HG03520 (cell line): ENCODE results near the gene ELOVL6.

Experiments used
- ATAC-seq: cut with Tn5 transposase; IDR thresholded peaks from one replicate; pipeline ENCODE4 v1.9.1; 2021; ENCODE audit warnings: mild to moderate bottlenecking, moderate library complexity; ENCODE audit not compliant: unreplicated experiment

Gene ELOVL6

GRCh38 chr4:110129544-110129943 is 68.9 kb downstream of the ELOVL6 start:
- ATAC-seq = no peak

DNA sequence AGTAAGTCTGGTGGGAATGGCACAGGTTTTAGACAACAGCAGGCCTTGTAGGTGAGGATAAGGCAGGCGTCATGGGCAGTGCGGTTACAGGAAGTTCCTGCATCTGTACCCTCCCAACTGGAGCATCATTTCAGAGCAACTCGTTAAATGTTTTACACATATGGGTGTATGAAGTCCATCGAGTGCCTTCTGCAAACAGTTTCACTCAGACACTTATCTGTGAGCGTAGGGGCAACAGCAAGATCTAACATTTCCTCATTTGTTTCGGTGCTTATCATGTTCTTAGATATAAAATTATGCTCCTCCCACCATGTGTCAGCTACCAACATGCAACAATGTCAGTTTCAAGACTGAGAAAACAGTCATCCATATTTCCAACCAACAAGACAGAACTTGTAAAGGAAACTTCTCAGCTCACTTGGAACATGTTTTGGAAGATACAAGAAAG is 69.9 kb downstream of the ELOVL6 start:
- ATAC-seq = no peak

DNA sequence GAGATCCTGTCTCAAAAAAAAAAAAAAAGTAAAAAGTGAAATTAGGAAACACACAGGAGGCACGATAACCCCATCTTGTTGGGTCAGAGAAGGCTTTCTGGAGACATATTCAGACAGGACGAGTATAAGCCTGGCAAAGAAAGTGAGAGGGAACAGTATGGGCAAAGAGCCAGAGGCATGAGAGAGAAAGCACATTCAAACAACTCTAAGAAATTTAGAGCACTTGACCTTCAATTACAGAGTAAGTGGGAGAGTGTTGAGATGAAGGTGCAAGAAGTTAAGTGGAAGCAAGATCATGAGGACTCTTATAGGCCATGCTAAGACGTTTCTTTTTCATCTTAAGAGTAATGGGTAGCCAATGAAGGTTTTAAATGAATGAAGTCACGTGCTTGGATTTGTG is 70.4 kb downstream of the ELOVL6 start:
- ATAC-seq = no peak

- ATAC-seq = no peak
These were observed 73.7 kb downstream of the ELOVL6 start for GRCh38 chr4:110124711-110125110.

DNA sequence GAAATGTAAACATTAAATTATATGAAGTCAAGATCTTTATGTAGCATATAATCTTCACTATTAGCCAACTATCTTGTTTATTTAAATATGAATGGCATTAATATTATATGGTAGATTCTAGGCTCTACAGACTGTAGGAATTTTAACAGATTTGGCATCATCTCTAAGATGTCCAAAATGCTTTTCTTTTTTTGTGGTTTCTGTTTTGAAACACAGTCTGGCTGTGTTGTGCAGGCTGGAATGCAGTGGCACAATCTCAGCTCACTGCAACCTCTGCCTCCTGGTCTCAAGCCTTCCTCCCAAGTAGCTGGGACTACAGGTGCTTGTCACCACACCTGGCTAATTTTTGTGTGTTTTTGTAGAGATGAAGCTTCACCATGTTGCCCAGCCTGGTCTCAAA is 76.2 kb downstream of the ELOVL6 start:
- no peak for ATAC-seq

DNA sequence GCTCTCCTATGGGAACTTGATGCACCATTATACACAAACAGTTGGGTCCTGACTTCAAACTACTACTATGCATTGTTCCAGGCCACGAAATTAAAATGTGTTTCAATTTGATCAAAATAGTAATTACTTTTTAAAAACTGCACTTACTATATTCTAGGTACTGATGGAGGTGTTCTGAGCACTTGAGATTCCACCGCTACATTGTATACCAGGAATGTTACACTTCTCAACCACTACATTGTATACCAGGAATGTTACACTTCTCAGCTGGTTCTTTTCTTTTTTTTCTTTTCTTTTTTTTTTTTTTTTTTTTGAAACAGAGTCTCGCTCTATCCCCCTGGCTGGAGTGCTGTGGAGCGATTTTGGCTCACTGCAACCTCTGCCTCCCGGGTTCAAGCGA is 77.9 kb downstream of the ELOVL6 start:
- ATAC-seq = no peak

DNA sequence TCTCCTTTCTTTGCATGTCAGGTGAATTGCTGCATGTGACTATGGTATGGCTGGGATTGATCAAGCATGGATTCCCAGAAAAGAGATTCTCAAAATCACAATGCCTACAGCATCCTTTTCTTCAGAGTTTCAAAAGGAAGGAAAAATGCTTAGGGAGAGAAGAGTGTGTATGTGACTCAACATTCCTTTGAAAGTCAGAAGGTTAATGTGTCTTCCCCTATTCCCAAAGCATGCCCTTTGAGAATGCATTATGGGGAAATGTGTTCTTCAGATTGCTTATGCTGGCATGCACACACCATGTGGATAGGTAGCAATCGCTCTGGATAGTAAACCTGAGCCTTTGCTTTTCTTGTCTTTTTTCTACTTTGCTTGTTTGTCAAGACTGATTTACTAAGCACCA is 78.5 kb downstream of the ELOVL6 start:
- ATAC-seq = no peak

- no peak for ATAC-seq
These were observed 79.1 kb downstream of the ELOVL6 start for GRCh38 chr4:110119337-110119736.

- no peak for ATAC-seq
These were observed 86.4 kb downstream of the ELOVL6 start for GRCh38 chr4:110112056-110112455.

DNA sequence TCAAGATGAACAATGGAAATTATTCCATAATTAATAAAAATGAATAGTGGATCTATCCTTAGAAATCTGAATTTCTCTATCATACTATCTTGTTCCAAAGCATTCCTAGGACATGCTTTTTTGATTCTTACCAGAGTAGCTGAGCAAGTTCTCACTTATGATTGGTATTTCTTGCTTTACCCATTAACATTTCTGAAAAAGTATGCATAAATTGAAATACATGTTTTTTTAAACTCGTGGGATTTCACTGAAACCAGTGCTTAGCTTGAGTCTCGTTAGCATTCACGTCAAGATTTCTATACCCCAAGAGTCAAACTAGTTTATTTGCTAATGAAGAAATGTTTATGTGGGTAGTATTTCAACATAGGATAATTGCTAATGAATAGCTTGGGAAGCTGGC is 89.0 kb downstream of the ELOVL6 start:
- no peak for ATAC-seq

GRCh38 chr4:110108960-110109359 is 89.5 kb downstream of the ELOVL6 start:
- no peak for ATAC-seq

GRCh38 chr4:110108422-110108821 is 90.0 kb downstream of the ELOVL6 start:
- ATAC-seq = peak; percentile 87

DNA sequence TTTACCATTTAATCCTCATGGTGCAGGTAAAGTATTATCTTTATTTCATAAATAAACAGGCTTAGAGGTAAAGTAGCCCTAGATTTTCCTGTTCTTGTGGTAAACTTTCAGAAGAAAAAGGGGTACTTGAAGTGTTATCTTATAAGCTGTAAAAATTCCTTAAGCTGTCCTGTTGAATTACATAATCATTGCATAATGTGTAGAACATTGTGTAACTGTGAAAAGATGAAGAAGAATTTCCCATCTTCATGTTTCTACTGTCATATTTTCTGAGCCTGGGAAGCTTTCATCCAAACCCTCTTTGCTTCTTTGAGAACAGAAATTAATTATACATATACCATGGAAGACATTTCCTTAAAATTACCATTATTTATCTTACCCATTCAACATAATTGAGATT is 90.5 kb downstream of the ELOVL6 start:
- no peak for ATAC-seq

DNA sequence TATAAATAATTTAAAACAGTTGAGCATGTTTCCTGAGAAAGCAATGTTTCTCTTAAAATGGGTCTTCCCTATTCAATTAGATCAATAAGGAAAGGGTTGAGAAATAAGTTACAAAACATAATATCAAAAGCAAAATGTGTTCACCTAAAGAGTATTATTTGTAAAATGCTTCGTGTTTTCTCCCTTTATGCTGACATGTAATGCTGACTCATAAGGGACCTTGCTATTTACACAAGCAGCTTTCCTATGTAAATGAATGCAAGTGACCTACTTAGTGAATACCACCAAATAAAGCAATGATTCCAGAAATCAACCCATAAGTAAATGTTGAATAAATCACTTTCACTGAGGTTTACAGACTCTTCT is 91.5 kb downstream of the ELOVL6 start:
- peak; percentile 71 for ATAC-seq

DNA sequence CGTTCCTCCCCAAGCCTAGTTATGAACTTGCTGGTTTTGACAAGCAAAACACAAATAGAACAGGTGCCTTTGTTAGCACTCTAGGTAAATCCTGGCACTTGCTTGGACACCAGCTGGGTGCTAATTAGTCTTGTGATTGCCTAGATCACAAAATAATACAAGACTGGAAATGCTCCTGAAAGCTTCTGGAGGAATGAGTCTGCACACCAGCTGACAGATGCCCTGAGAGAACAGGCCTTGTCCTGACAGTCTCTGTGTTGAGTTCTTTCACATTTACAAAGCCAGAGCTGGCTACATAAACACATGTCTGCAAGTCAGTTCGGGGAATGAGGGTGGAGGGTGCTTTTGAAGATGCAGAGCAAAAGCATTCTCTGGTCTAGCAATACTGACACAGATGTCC is 93.8 kb downstream of the ELOVL6 start:
- ATAC-seq = no peak

- ATAC-seq = no peak
These were observed 98.8 kb downstream of the ELOVL6 start for GRCh38 chr4:110099638-110100037.

- no peak for ATAC-seq
These were observed 102.0 kb downstream of the ELOVL6 start for GRCh38 chr4:110096405-110096804.

GRCh38 chr4:110092646-110093045 is 105.8 kb downstream of the ELOVL6 start:
- ATAC-seq = no peak

GRCh38 chr4:110091434-110092140 is 106.8 kb downstream of the ELOVL6 start:
- ATAC-seq = no peak

DNA sequence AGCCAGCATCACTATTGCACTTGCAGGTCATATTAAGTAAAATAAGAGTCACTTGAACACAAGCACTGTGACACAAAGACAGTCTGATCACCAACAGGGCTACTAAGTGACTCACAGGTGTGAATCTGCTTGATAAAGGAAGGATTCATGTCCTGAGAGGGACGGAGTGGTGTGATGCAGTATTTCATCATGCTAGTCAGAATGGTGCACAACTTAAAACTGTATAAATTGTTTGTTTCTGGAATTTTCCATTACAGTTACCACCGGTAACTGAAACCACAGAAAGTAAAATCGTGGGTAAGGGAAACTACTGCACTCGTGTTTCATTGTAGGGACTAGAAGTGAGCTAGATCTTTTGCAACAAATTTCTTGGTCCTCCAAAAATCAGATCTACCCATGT is 109.7 kb downstream of the ELOVL6 start:
- ATAC-seq = peak; percentile 78

DNA sequence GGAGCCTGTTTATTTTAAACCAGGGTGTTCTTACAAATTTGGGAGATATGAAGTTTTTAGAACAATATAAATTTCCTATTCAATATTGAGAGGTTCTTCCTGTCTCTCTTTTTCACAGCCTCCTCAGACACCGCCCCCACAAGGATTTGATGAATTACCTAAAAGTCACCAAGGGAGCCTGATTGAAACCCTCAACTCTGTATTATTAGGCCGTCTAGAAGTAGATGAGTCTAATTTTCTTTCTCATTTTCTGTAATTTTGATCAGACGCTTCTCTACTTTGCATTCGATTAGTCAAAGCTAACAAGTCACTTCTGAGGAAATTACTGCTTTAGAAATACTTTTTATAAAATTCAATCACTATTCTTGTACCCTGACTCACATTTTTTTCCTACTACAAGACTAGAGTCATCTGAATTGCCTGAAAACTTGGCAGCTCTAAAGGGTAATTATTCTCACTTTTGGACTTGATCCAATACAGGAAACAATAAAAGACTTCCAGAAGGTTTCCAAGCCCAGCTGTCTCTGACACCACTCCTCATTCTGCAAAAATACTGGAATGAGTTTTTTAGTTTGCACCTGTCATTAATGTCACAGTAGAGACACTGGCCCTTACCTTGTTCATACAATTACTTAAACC is 111.2 kb downstream of the ELOVL6 start:
- ATAC-seq = no peak

- no peak for ATAC-seq
These were observed 113.3 kb downstream of the ELOVL6 start for GRCh38 chr4:110085131-110085530.

DNA sequence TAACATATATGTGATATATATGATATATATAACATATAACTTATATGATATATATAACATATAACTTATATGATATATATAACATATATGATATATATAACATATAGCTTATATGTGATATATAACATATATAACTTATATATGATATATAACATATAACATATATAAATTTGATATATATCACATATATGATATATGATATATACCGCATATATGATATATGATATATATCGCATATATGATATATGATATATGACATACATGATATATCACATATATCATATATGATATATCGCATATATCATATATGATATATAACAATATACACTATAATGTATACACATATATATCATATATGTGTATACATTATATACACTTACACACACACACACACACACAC is 114.3 kb downstream of the ELOVL6 start:
- no peak for ATAC-seq
